K562 (cell line): ENCODE results near the gene OR6S1. TPM values are rescaled to one million over a fixed set of nuclear protein-coding genes. Genes with fewer than 3 reads are reported as not detected.

Experiments used
- EP400 ChIP-seq: fragments of 450-650 bp; IDR thresholded peaks from 2 replicates; pipeline ENCODE4 v1.6.1; 2017; ENCODE audit warnings: antibody characterized with exemption, mild to moderate bottlenecking, moderate library complexity
- GABPB2 ChIP-seq: fragments of 250-450 bp; sonication (Bioruptor Pico); conservative IDR thresholded peaks from 2 replicates; pipeline ENCODE4 v1.5.1; 2021; ENCODE audit warnings: mild to moderate bottlenecking
- HDGF ChIP-seq: fragments of 450-650 bp; IDR thresholded peaks from 2 replicates; pipeline ENCODE4 v1.6.1; 2016
- HNRNPUL1 ChIP-seq: fragments of 200-400 bp; formaldehyde crosslinking; IDR thresholded peaks from 2 replicates; pipeline ENCODE4 v1.6.1; 2017; ENCODE audit warnings: low read length
- KAT2B ChIP-seq: IDR thresholded peaks from one replicate; pipeline ENCODE4 v1.6.1; 2012; ENCODE audit warnings: low read depth, mild to moderate bottlenecking, control low read depth, inconsistent platforms, low read length, moderate library complexity
- NELFE ChIP-seq: IDR thresholded peaks from 2 replicates; pipeline ENCODE4 v1.6.1; 2011; ENCODE audit warnings: mild to moderate bottlenecking; ENCODE audit not compliant: insufficient read depth, insufficient read length
- NR4A1 ChIP-seq, 2 experiments: fragments of 250-450 bp in 1 of 2; fragments of 450-650 bp in 1 of 2; sonication (Bioruptor Pico) in 1 of 2; IDR thresholded peaks; 2 replicates each; pipeline versions ENCODE4 v1.4.0 to v1.6.1; 2016 to 2020; ENCODE audit warnings: mild to moderate bottlenecking in 2 of 2, missing compliant biosample characterization in 1 of 2, missing genetic modification characterization in 1 of 2, moderate library complexity in 1 of 2
- NRF1 ChIP-seq, 2 experiments: fragments of 450-650 bp; IDR thresholded peaks in 1 of 2; conservative IDR thresholded peaks in 1 of 2; 2 replicates each; pipeline ENCODE4 v1.6.1; 2014; ENCODE audit warnings: mild to moderate bottlenecking in 2 of 2
- PML ChIP-seq: IDR thresholded peaks from 2 replicates; pipeline ENCODE4 v1.6.1; 2012; ENCODE audit warnings: low read length, inconsistent platforms
- POLR2A ChIP-seq: fragments of 450-650 bp; conservative IDR thresholded peaks from 2 replicates; pipeline ENCODE4 v1.6.1; 2016
- RB1 ChIP-seq: fragments of 450-650 bp; IDR thresholded peaks from 2 replicates; pipeline ENCODE4 v1.6.1; 2017; ENCODE audit warnings: low read depth, mild to moderate bottlenecking
- SETDB1 ChIP-seq: IDR thresholded peaks from one replicate; pipeline ENCODE4 v1.6.1; 2012; ENCODE audit warnings: low read length, control low read depth, inconsistent platforms
- SNRNP70 ChIP-seq: fragments of 200-400 bp; formaldehyde crosslinking; optimal IDR thresholded peaks from 2 replicates; pipeline ENCODE3; 2017; ENCODE audit warnings: low read depth, low read length
- ZC3H8 ChIP-seq: fragments of 450-650 bp; IDR thresholded peaks from 2 replicates; pipeline ENCODE4 v1.6.1; 2017
- ZKSCAN8 ChIP-seq: fragments of 200-800 bp; sonication (Bioruptor generic); IDR thresholded peaks from 2 replicates; pipeline ENCODE4 v1.6.1; 2016; ENCODE audit warnings: missing genetic modification characterization, missing compliant biosample characterization
- ZNF184 ChIP-seq: sonication (generic); formaldehyde crosslinking; IDR thresholded peaks from 2 replicates; pipeline ENCODE4 v1.5.0; 2020; ENCODE audit warnings: missing genetic modification reagents
- ZNF583 ChIP-seq: fragments of 250-450 bp; sonication (Bioruptor Pico); IDR thresholded peaks from 2 replicates; pipeline ENCODE4 v1.4.0; 2020
- ZNF668 ChIP-seq: fragments of 250-450 bp; sonication (Bioruptor Pico); IDR thresholded peaks from 2 replicates; pipeline ENCODE4 v1.8.0; 2022; ENCODE audit warnings: mild to moderate bottlenecking, inconsistent platforms
- ZNF77 ChIP-seq: fragments of 250-450 bp; sonication (Bioruptor Pico); IDR thresholded peaks from 2 replicates; pipeline ENCODE4 v1.5.0; 2020
- polyA plus RNA-seq, 8 experiments: library from polyadenylated mRNA; depleted of rRNA in 4 of 8; stranded (reverse) in 5 of 8; unstranded in 3 of 8; fragments of >200 nt; fragmentation: Nextera tagmentation in 2 of 8; fragmentation: Illumina TruSeq in 1 of 8; extraction: Ambion mirVana in 2 of 8; extraction: Trizol in 1 of 8; gene quantifications; 2 replicates each; pipeline versions ENCODE4 v1.2.1 to v1.2.3, GENCODE V29; 2011 to 2014; ENCODE audit warnings: inconsistent platforms in 1 of 8, missing spikeins in 1 of 8
- total RNA-seq, 7 experiments: library from RNA; depleted of rRNA in 6 of 7; stranded (reverse); fragments of >200 nt in 6 of 7; fragmentation: Illumina TruSeq in 2 of 7; extraction: Trizol in 2 of 7; gene quantifications; 2 replicates each; pipeline versions ENCODE4 v1.2.1 to v1.2.3, GENCODE V29; 2011 to 2021; ENCODE audit warnings: low replicate concordance in 1 of 7
- TF ChIP-seq, protein P1 (sequence below), 2 experiments: fragments of 250-450 bp in 1 of 2; fragments of 450-650 bp in 1 of 2; sonication (Bioruptor Pico) in 1 of 2; IDR thresholded peaks; 2 replicates each; pipeline versions ENCODE4 v1.6.1 to v1.8.0; 2016 to 2021; ENCODE audit warnings: mild to moderate bottlenecking in 2 of 2, moderate library complexity in 2 of 2, missing compliant biosample characterization in 1 of 2, missing genetic modification characterization in 1 of 2
- TF ChIP-seq, protein P2 (sequence below): sonication (generic); formaldehyde crosslinking; IDR thresholded peaks from 2 replicates; pipeline ENCODE4 v1.8.0; 2022; ENCODE audit warnings: missing genetic modification reagents, mild to moderate bottlenecking, borderline replicate concordance
- TF ChIP-seq, protein P3 (sequence below): fragments of 250-450 bp; sonication (Bioruptor Pico); IDR thresholded peaks from 2 replicates; pipeline ENCODE4 v1.4.0; 2020
- TF ChIP-seq, protein P4 (sequence below): fragments of 250-450 bp; sonication (Bioruptor Pico); IDR thresholded peaks from 2 replicates; pipeline ENCODE4 v1.8.0; 2022; ENCODE audit warnings: inconsistent platforms
- TF ChIP-seq, protein P5 (sequence below): fragments of 450-650 bp; IDR thresholded peaks from 2 replicates; pipeline ENCODE4 v1.6.1; 2018; ENCODE audit warnings: mild to moderate bottlenecking, low read depth; ENCODE audit not compliant: partially characterized antibody

Gene OR6S1
- total and polyA plus RNA-seq, 9 of the 15 experiments (the other 6 are each of a cell fraction or from before 2014, with no cell fraction given) = not detected

DNA sequence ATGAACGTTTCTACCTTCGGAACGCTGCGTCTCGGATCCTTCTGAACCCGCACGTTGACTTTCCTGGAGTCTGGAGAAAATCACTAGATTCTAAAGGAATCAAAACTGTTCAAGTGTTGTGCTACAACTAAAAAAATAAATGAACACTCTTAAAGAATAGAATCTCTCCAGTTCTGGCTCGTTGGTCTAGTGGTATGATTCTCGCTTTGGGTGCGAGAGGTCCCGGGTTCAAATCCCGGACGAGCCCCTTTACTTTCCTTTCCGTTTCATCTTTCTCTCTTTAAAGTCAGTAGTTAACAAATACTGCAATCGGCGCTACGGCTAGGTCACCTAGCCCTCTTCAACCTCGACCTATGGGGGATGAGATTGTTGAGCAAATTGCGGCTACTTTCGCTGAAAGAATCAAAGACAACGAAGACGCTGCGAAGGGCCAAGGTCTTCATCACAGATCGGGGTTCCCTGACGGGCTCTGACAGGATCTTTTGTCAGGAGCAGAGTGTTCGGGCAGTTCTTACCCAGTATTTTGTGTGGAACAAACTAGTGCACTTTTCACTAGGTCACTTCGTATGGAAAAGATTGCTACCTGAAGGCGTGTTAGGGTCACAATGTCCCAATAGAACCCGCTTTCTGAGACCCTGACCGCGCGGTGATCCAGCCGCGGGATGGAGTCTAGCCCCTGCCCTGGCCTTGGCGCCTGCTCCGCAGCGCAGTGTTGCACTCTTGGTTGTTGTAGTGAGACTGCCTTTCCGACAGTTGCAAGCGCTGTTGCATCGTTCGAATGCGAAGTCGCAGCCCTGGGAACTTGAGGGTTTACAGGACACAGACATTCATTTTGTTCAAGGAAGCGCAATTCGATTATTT is 8.4 kb downstream of the OR6S1 start (continued):
- TF ChIP-seq ZNF668 (CRISPR knock-in tag) = no peak
- no peak for TF ChIP-seq SETDB1
- TF ChIP-seq, protein P1, sequence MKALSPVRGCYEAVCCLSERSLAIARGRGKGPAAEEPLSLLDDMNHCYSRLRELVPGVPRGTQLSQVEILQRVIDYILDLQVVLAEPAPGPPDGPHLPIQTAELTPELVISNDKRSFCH (CRISPR knock-in tag; IDR thresholded peaks at IDR 0.05) = no peak
- TF ChIP-seq, protein P1 (tag; IDR thresholded peaks at IDR 0.05) = no peak
- TF ChIP-seq, protein P2, sequence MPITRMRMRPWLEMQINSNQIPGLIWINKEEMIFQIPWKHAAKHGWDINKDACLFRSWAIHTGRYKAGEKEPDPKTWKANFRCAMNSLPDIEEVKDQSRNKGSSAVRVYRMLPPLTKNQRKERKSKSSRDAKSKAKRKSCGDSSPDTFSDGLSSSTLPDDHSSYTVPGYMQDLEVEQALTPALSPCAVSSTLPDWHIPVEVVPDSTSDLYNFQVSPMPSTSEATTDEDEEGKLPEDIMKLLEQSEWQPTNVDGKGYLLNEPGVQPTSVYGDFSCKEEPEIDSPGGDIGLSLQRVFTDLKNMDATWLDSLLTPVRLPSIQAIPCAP (CRISPR knock-in tag) = no peak
- TF ChIP-seq NRF1 (conservative IDR thresholded peaks at IDR 0.05 in 1 of 2, IDR thresholded peaks at IDR 0.05 in 1 of 2) = no peak
- no peak for TF ChIP-seq HNRNPUL1
- no peak for TF ChIP-seq EP400
- TF ChIP-seq RB1 = no peak
- TF ChIP-seq ZC3H8 = no peak
- no peak for TF ChIP-seq HDGF
- TF ChIP-seq, protein P3, sequence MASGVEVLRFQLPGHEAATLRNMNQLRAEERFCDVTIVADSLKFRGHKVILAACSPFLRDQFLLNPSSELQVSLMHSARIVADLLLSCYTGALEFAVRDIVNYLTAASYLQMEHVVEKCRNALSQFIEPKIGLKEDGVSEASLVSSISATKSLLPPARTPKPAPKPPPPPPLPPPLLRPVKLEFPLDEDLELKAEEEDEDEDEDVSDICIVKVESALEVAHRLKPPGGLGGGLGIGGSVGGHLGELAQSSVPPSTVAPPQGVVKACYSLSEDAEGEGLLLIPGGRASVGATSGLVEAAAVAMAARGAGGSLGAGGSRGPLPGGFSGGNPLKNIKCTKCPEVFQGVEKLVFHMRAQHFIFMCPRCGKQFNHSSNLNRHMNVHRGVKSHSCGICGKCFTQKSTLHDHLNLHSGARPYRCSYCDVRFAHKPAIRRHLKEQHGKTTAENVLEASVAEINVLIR (CRISPR knock-in tag) = no peak
- no peak for TF ChIP-seq NR4A1 (CRISPR knock-in tag; IDR thresholded peaks at IDR 0.05)
- TF ChIP-seq NR4A1 (tag; IDR thresholded peaks at IDR 0.05) = no peak
- no peak for TF ChIP-seq ZNF184 (CRISPR knock-in tag)
- no peak for TF ChIP-seq ZNF77 (CRISPR knock-in tag)
- no peak for TF ChIP-seq ZKSCAN8 (CRISPR knock-in tag)
- TF ChIP-seq PML = no peak
- TF ChIP-seq POLR2A = no peak
- TF ChIP-seq, protein P4, sequence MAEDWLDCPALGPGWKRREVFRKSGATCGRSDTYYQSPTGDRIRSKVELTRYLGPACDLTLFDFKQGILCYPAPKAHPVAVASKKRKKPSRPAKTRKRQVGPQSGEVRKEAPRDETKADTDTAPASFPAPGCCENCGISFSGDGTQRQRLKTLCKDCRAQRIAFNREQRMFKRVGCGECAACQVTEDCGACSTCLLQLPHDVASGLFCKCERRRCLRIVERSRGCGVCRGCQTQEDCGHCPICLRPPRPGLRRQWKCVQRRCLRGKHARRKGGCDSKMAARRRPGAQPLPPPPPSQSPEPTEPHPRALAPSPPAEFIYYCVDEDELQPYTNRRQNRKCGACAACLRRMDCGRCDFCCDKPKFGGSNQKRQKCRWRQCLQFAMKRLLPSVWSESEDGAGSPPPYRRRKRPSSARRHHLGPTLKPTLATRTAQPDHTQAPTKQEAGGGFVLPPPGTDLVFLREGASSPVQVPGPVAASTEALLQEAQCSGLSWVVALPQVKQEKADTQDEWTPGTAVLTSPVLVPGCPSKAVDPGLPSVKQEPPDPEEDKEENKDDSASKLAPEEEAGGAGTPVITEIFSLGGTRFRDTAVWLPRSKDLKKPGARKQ (CRISPR knock-in tag) = 0 out of 2 replicates have a peak, but pooled peaks have one; percentile 45
- TF ChIP-seq KAT2B = no peak
- no peak for TF ChIP-seq ZNF583 (CRISPR knock-in tag)
- no peak for TF ChIP-seq SNRNP70
- TF ChIP-seq GABPB2 (CRISPR knock-in tag) = no peak
- no peak for TF ChIP-seq NELFE
- TF ChIP-seq, protein P5, sequence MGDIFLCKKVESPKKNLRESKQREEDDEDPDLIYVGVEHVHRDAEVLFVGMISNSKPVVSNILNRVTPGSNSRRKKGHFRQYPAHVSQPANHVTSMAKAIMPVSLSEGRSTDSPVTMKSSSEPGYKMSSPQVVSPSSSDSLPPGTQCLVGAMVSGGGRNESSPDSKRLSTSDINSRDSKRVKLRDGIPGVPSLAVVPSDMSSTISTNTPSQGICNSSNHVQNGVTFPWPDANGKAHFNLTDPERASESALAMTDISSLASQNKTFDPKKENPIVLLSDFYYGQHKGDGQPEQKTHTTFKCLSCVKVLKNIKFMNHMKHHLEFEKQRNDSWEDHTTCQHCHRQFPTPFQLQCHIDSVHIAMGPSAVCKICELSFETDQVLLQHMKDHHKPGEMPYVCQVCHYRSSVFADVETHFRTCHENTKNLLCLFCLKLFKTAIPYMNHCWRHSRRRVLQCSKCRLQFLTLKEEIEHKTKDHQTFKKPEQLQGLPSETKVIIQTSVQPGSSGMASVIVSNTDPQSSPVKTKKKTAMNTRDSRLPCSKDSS = no peak
